Activated CD4-positive, alpha-beta T cell treated with anti-CD3 and anti-CD28 coated beads for 1 hour (primary cell): ENCODE data around the gene CRTAC1.

Experiments
- DNase-seq: peaks from one replicate; pipeline ENCODE4 v3.0.0-alpha.2; 2020

The CRTAC1 gene

GRCh38 chr10:97922022-97922758 lies 108.2 kb downstream of the CRTAC1 start:
- DNase-seq = no peak

- DNase-seq = no peak
Measured at GRCh38 chr10:97921581-97922021, 108.8 kb downstream of the CRTAC1 start.

GRCh38 chr10:97920865-97921264 lies 109.6 kb downstream of the CRTAC1 start:
- DNase-seq = no peak

- DNase-seq = no peak
Measured at GRCh38 chr10:97919012-97919411, 111.4 kb downstream of the CRTAC1 start.

GRCh38 chr10:97916586-97916985 lies 113.8 kb downstream of the CRTAC1 start:
- no peak for DNase-seq

GRCh38 chr10:97915346-97916131 lies 114.9 kb downstream of the CRTAC1 start:
- no peak for DNase-seq

GRCh38 chr10:97914837-97915211 lies 115.6 kb downstream of the CRTAC1 start:
- peak; percentile 57 for DNase-seq

GRCh38 chr10:97914171-97914836 lies 116.1 kb downstream of the CRTAC1 start:
- DNase-seq = no peak

- no peak for DNase-seq
Measured at GRCh38 chr10:97913614-97914013, 116.8 kb downstream of the CRTAC1 start.

- no peak for DNase-seq
Measured at GRCh38 chr10:97913193-97913592, 117.2 kb downstream of the CRTAC1 start.

GRCh38 chr10:97911217-97911616 lies 119.2 kb downstream of the CRTAC1 start:
- DNase-seq = no peak

GRCh38 chr10:97910661-97911060 lies 119.8 kb downstream of the CRTAC1 start:
- DNase-seq = no peak

GRCh38 chr10:97907830-97908229 lies 122.6 kb downstream of the CRTAC1 start:
- DNase-seq = no peak

- DNase-seq = no peak
Measured at GRCh38 chr10:97907211-97907610, 123.2 kb downstream of the CRTAC1 start.

- no peak for DNase-seq
Measured at GRCh38 chr10:97905276-97905675, 125.1 kb downstream of the CRTAC1 start.

- no peak for DNase-seq
Measured at GRCh38 chr10:97904576-97904975, 125.8 kb downstream of the CRTAC1 start.

- no peak for DNase-seq
Measured at GRCh38 chr10:97904018-97904381, 126.4 kb downstream of the CRTAC1 start.

- DNase-seq = no peak
Measured at GRCh38 chr10:97903128-97904017, 127.0 kb downstream of the CRTAC1 start.

GRCh38 chr10:97901381-97901780 lies 129.0 kb downstream of the CRTAC1 start:
- DNase-seq = no peak

GRCh38 chr10:97898429-97898828 lies 132.0 kb downstream of the CRTAC1 start:
- DNase-seq = no peak

- no peak for DNase-seq
Measured at GRCh38 chr10:97896756-97897358, 133.6 kb downstream of the CRTAC1 start.

GRCh38 chr10:97895915-97896314 lies 134.5 kb downstream of the CRTAC1 start:
- DNase-seq = no peak
